ENCODE measurements around the gene FCHSD2. TPM values are rescaled to one million over a fixed set of nuclear protein-coding genes. Genes with fewer than 3 reads are reported as not detected.
A peak's percentile ranks its signal among the peaks of the same experiment; 100 is the strongest.
"Not testable (repeated sequence)": the region's sequence is repeated elsewhere in the genome, so short reads cannot be mapped to it uniquely, and the experiment has no call there.

Gene FCHSD2
- total and polyA plus RNA-seq, 2 donors (not counting 1 experiment from before 2014, with no cell fraction given): 19.5 to 40.6 TPM

GRCh38 chr11:72813740-72814285 is 328.3 kb downstream of the FCHSD2 start:
- Histone ChIP-seq H3K9ac (ENCODE audit: insufficient read depth, low read length) (peak overlapping the region; percentile 93), H3K27ac (ENCODE audit: insufficient read depth, low read length) (peak overlapping the region; percentile 96), H3K36me3 (ENCODE audit: control insufficient read depth, insufficient read depth, low read length) (no peaks in the 10 kb centered on the region), H3K27me3 (ENCODE audit: control insufficient read depth, insufficient read depth, low read length) (no peaks in the 10 kb centered on the region), H3K4me1 (ENCODE audit: control insufficient read depth, extremely low read depth, insufficient read depth, low read length) (peaks cover 17% of the 10 kb centered on the region), H4K20me1 (ENCODE audit: control insufficient read depth, extremely low read depth, insufficient read depth, low read length) (no peaks in the 10 kb centered on the region), H2AFZ (ENCODE audit: low read length) (peak overlapping the region; percentile 65), H3K4me2 (ENCODE audit: extremely low read depth, insufficient read depth, low read length) (peak overlapping the region; percentile 88), H3K79me2 (ENCODE audit: control insufficient read depth, insufficient read depth, low read length) (peaks cover 14% of the 10 kb centered on the region), H3K4me3 (replicated peaks in 1 of 4; ENCODE audit: control extremely low read depth in 1 of 4, insufficient read depth in 1 of 4, low read depth in 3 of 4, low read length in 4 of 4) (peak overlapping the region; percentile 62 to 97 (median 89)), H3K9me3 (ENCODE audit: control insufficient read depth, insufficient read depth, low read depth, low read length) (no peaks in the 10 kb centered on the region)
- no peak for TF ChIP-seq EZH2 (IDR thresholded peaks at IDR 0.05; ENCODE audit: low read length, missing control alignments)
- TF ChIP-seq CTCF (conservative IDR thresholded peaks at IDR 0.05 in 1 of 2, IDR thresholded peaks at IDR 0.05 in 1 of 2; ENCODE audit: low read depth in 1 of 2, low read length in 2 of 2): no peak
- peak in 1 of 2 donors; percentile 80 for DNase-seq (ENCODE audit: low read depth in 2 of 2)

GRCh38 chr11:72812967-72813739 is 329.0 kb downstream of the FCHSD2 start:
- peak overlapping the region; percentile 93 for H3K9ac ChIP-seq (ENCODE audit: insufficient read depth, low read length)
- peaks cover 17% of the 10 kb centered on the region for H3K4me1 ChIP-seq (ENCODE audit: control insufficient read depth, extremely low read depth, insufficient read depth, low read length)
- DNase-seq (ENCODE audit: low read depth in 2 of 2): peak; percentile 52 to 75
- H3K9me3 ChIP-seq (ENCODE audit: control insufficient read depth, insufficient read depth, low read depth, low read length): no peaks in the 10 kb centered on the region
- H3K79me2 ChIP-seq (ENCODE audit: control insufficient read depth, insufficient read depth, low read length): peaks cover 14% of the 10 kb centered on the region
- no peaks in the 10 kb centered on the region for H3K36me3 ChIP-seq (ENCODE audit: control insufficient read depth, insufficient read depth, low read length)
- peak overlapping the region; percentile 96 for H3K27ac ChIP-seq (ENCODE audit: insufficient read depth, low read length)
- peak overlapping the region; percentile 62 to 97 (median 89) for H3K4me3 ChIP-seq (replicated peaks in 1 of 4; ENCODE audit: control extremely low read depth in 1 of 4, insufficient read depth in 1 of 4, low read depth in 3 of 4, low read length in 4 of 4)
- peak overlapping the region; percentile 88 for H3K4me2 ChIP-seq (ENCODE audit: extremely low read depth, insufficient read depth, low read length)
- no peaks in the 10 kb centered on the region for H3K27me3 ChIP-seq (ENCODE audit: control insufficient read depth, insufficient read depth, low read length)
- peak overlapping the region; percentile 65 for H2AFZ ChIP-seq (ENCODE audit: low read length)
- no peaks in the 10 kb centered on the region for H4K20me1 ChIP-seq (ENCODE audit: control insufficient read depth, extremely low read depth, insufficient read depth, low read length)
- TF ChIP-seq EZH2 (IDR thresholded peaks at IDR 0.05; ENCODE audit: low read length, missing control alignments) (no peak), CTCF (conservative IDR thresholded peaks at IDR 0.05 in 1 of 2, IDR thresholded peaks at IDR 0.05 in 1 of 2; ENCODE audit: low read depth in 1 of 2, low read length in 2 of 2) (peak; percentile 66 to 76)

- peak in 1 of 2 donors; percentile 10 for DNase-seq (ENCODE audit: low read depth in 2 of 2)
- Histone ChIP-seq H3K4me1 (ENCODE audit: control insufficient read depth, extremely low read depth, insufficient read depth, low read length) (peaks cover 17% of the 10 kb centered on the region), H3K4me3 (replicated peaks in 1 of 4; ENCODE audit: control extremely low read depth in 1 of 4, insufficient read depth in 1 of 4, low read depth in 3 of 4, low read length in 4 of 4) (peak overlapping the region; percentile 62 to 97 (median 89)), H4K20me1 (ENCODE audit: control insufficient read depth, extremely low read depth, insufficient read depth, low read length) (no peaks in the 10 kb centered on the region), H3K27ac (ENCODE audit: insufficient read depth, low read length) (peak overlapping the region; percentile 96), H3K9ac (ENCODE audit: insufficient read depth, low read length) (no peak overlapping the region), H2AFZ (ENCODE audit: low read length) (peak overlapping the region; percentile 14), H3K9me3 (ENCODE audit: control insufficient read depth, insufficient read depth, low read depth, low read length) (no peaks in the 10 kb centered on the region), H3K79me2 (ENCODE audit: control insufficient read depth, insufficient read depth, low read length) (peaks cover 14% of the 10 kb centered on the region), H3K4me2 (ENCODE audit: extremely low read depth, insufficient read depth, low read length) (peak overlapping the region; percentile 88), H3K36me3 (ENCODE audit: control insufficient read depth, insufficient read depth, low read length) (no peaks in the 10 kb centered on the region), H3K27me3 (ENCODE audit: control insufficient read depth, insufficient read depth, low read length) (no peaks in the 10 kb centered on the region)
- no peak for TF ChIP-seq CTCF (conservative IDR thresholded peaks at IDR 0.05 in 1 of 2, IDR thresholded peaks at IDR 0.05 in 1 of 2; ENCODE audit: low read depth in 1 of 2, low read length in 2 of 2)
- no peak for TF ChIP-seq EZH2 (IDR thresholded peaks at IDR 0.05; ENCODE audit: low read length, missing control alignments)
Observed at GRCh38 chr11:72812604-72812966, 329.5 kb downstream of the FCHSD2 start.

GRCh38 chr11:72811686-72812085 is 330.4 kb downstream of the FCHSD2 start:
- not testable (repeated sequence) for H2AFZ ChIP-seq (ENCODE audit: low read length); H4K20me1 ChIP-seq (ENCODE audit: control insufficient read depth, extremely low read depth, insufficient read depth, low read length); H3K36me3 ChIP-seq (ENCODE audit: control insufficient read depth, insufficient read depth, low read length); H3K27ac ChIP-seq (ENCODE audit: insufficient read depth, low read length); H3K4me2 ChIP-seq (ENCODE audit: extremely low read depth, insufficient read depth, low read length); H3K4me3 ChIP-seq (replicated peaks in 1 of 4; ENCODE audit: control extremely low read depth in 1 of 4, insufficient read depth in 1 of 4, low read depth in 3 of 4, low read length in 4 of 4); H3K9me3 ChIP-seq (ENCODE audit: control insufficient read depth, insufficient read depth, low read depth, low read length); H3K27me3 ChIP-seq (ENCODE audit: control insufficient read depth, insufficient read depth, low read length); H3K9ac ChIP-seq (ENCODE audit: insufficient read depth, low read length)
- peak in 1 of 2 donors; percentile 26 for DNase-seq (ENCODE audit: low read depth in 2 of 2)
- Histone ChIP-seq H3K4me1 (ENCODE audit: control insufficient read depth, extremely low read depth, insufficient read depth, low read length) (peaks cover 17% of the 10 kb centered on the region), H3K79me2 (ENCODE audit: control insufficient read depth, insufficient read depth, low read length) (peaks cover 14% of the 10 kb centered on the region)
